GM23338 (cell line): Measurements from ENCODE around the gene ZC2HC1B. TPM values are rescaled to one million over a fixed set of nuclear protein-coding genes. Genes with fewer than 3 reads are reported as not detected.

ENCODE experiments used
- ATAC-seq: fragments of 200-7000 bp; cut with Tn5 transposase; 3 replicates; pipeline ENCODE4 v1.9.1; 2020
- DNase-seq: peaks from one replicate; pipeline ENCODE4 v3.0.0-alpha.2; 2015; ENCODE audit warnings: low spot score
- H2AFZ ChIP-seq: fragments of 200-600 bp; sonication (generic); 2 replicates; pipeline ENCODE4 v1.8.0; 2016; ENCODE audit warnings: antibody characterized with exemption, mild to moderate bottlenecking, moderate library complexity
- H3F3A ChIP-seq: fragments of 200-600 bp; sonication (generic); replicated peaks from 2 replicates; pipeline ENCODE4 v1.8.0; 2017; ENCODE audit warnings: antibody characterized with exemption, mixed run types, low read depth
- H3K27ac ChIP-seq: fragments of 200-600 bp; sonication (generic); 2 replicates; pipeline ENCODE4 v1.6.1; 2016; ENCODE audit warnings: low read depth
- H3K27me3 ChIP-seq: fragments of 200-600 bp; sonication (generic); 2 replicates; pipeline ENCODE4 v1.8.0; 2016; ENCODE audit warnings: mild to moderate bottlenecking, mixed run types, moderate library complexity; ENCODE audit not compliant: insufficient read depth
- H3K36me3 ChIP-seq: fragments of 200-600 bp; sonication (generic); 2 replicates; pipeline ENCODE4 v1.8.0; 2016; ENCODE audit warnings: mild to moderate bottlenecking; ENCODE audit not compliant: insufficient read depth
- H3K4me1 ChIP-seq: fragments of 200-600 bp; sonication (generic); 2 replicates; pipeline ENCODE4 v1.8.0; 2016; ENCODE audit warnings: mild to moderate bottlenecking, moderate library complexity; ENCODE audit not compliant: insufficient read depth
- H3K4me2 ChIP-seq: fragments of 200-600 bp; sonication (generic); 2 replicates; pipeline ENCODE4 v1.7.1; 2017; ENCODE audit warnings: mixed run types
- H3K4me3 ChIP-seq: fragments of 200-600 bp; sonication (generic); 2 replicates; pipeline ENCODE4 v1.6.1; 2016; ENCODE audit warnings: mixed run types
- H3K79me2 ChIP-seq: fragments of 200-600 bp; sonication (generic); replicated peaks from 2 replicates; pipeline ENCODE4 v1.8.0; 2017; ENCODE audit warnings: mild to moderate bottlenecking; ENCODE audit not compliant: insufficient read depth
- H3K9me2 ChIP-seq: fragments of 200-600 bp; sonication (generic); 2 replicates; pipeline ENCODE4 v1.8.0; 2017; ENCODE audit not compliant: insufficient read depth
- H4K20me1 ChIP-seq: fragments of 200-600 bp; sonication (generic); replicated peaks from 2 replicates; pipeline ENCODE4 v1.8.0; 2017; ENCODE audit warnings: mild to moderate bottlenecking; ENCODE audit not compliant: insufficient read depth
- H3K27ac Mint-ChIP-seq: 2 replicates; pipeline ENCODE4 v1.8.0; 2020; ENCODE audit warnings: inconsistent platforms, mild to moderate bottlenecking, moderate library complexity, mixed read lengths
- H3K27me3 Mint-ChIP-seq: 3 replicates; pipeline ENCODE4 v1.8.0; 2022; ENCODE audit warnings: low read depth, mild to moderate bottlenecking, moderate library complexity, mixed read lengths, inconsistent platforms; ENCODE audit not compliant: insufficient read depth, poor library complexity
- H3K36me3 Mint-ChIP-seq: 3 replicates; pipeline ENCODE4 v1.8.0; 2021; ENCODE audit warnings: low read depth, mild to moderate bottlenecking, inconsistent platforms, moderate library complexity, mixed read lengths
- H3K4me1 Mint-ChIP-seq: 3 replicates; pipeline ENCODE4 v1.8.0; 2020; ENCODE audit warnings: mild to moderate bottlenecking, inconsistent platforms, mixed read lengths
- H3K4me3 Mint-ChIP-seq: 3 replicates; pipeline ENCODE4 v1.8.0; 2021; ENCODE audit warnings: moderate library complexity, mild to moderate bottlenecking, inconsistent platforms, mixed read lengths
- H3K9me3 Mint-ChIP-seq: 3 replicates; pipeline ENCODE4 v1.8.0; 2020; ENCODE audit warnings: moderate library complexity, mild to moderate bottlenecking, inconsistent platforms, mixed read lengths
- POLR2AphosphoS5 ChIP-seq: IDR thresholded peaks from 2 replicates; pipeline ENCODE4 v1.6.1; 2016; ENCODE audit warnings: antibody characterized with exemption, low read depth
- ZNF114 ChIP-seq: fragments of 250-450 bp; sonication (Bioruptor Pico); IDR thresholded peaks from 2 replicates; pipeline ENCODE4 v1.5.0; 2020; ENCODE audit warnings: mild to moderate bottlenecking, moderate library complexity
- polyA plus RNA-seq: library from polyadenylated mRNA; unstranded; fragments of >200 nt; fragmentation: Nextera tagmentation; extraction: Ambion mirVana; gene quantifications from 2 replicates; pipeline ENCODE4 v1.2.1, GENCODE V29; 2016
- total RNA-seq: library from RNA; depleted of rRNA; stranded (reverse); fragments of >200 nt; shearing (Covaris generic); gene quantifications from 2 replicates; pipeline ENCODE4 v1.2.3, GENCODE V29; 2014
- TF ChIP-seq, protein P1 (sequence below): fragments of 250-450 bp; sonication (Bioruptor Pico); IDR thresholded peaks from 2 replicates; pipeline ENCODE4 v1.5.0; 2020; ENCODE audit warnings: mild to moderate bottlenecking, moderate library complexity
- TF ChIP-seq, protein P2 (sequence below), 2 experiments: fragments of 200-600 bp in 1 of 2; sonication (generic) in 1 of 2; conservative IDR thresholded peaks; 2 replicates each; pipeline versions ENCODE4 v1.5.1 to v1.6.1; 2016 to 2017; ENCODE audit warnings: antibody characterized with exemption in 2 of 2, low read depth in 2 of 2, mild to moderate bottlenecking in 2 of 2, moderate library complexity in 1 of 2

Gene ZC2HC1B
- total and polyA plus RNA-seq, 2 experiments from 2014 or later: not detected

DNA sequence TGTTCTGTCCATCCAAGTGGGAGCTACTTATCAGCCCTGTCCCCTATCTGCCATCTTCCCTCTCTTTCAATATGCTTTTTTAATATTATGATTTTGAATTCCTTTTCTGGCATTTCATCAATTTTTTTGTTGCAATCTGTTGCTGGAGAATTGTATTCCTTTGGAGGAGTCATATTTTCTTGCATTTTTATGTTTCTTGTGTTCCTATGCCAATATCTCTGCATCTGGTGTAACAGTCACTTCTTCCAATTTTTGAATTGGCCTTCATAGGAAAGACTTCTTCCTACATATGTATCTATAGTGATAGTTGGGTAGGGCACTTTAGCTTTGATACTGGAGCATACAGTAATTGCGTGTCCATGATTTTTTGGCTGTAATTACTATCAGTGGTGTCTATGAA, 70.1 kb downstream of the ZC2HC1B start (continued):
- TF ChIP-seq, protein P1, sequence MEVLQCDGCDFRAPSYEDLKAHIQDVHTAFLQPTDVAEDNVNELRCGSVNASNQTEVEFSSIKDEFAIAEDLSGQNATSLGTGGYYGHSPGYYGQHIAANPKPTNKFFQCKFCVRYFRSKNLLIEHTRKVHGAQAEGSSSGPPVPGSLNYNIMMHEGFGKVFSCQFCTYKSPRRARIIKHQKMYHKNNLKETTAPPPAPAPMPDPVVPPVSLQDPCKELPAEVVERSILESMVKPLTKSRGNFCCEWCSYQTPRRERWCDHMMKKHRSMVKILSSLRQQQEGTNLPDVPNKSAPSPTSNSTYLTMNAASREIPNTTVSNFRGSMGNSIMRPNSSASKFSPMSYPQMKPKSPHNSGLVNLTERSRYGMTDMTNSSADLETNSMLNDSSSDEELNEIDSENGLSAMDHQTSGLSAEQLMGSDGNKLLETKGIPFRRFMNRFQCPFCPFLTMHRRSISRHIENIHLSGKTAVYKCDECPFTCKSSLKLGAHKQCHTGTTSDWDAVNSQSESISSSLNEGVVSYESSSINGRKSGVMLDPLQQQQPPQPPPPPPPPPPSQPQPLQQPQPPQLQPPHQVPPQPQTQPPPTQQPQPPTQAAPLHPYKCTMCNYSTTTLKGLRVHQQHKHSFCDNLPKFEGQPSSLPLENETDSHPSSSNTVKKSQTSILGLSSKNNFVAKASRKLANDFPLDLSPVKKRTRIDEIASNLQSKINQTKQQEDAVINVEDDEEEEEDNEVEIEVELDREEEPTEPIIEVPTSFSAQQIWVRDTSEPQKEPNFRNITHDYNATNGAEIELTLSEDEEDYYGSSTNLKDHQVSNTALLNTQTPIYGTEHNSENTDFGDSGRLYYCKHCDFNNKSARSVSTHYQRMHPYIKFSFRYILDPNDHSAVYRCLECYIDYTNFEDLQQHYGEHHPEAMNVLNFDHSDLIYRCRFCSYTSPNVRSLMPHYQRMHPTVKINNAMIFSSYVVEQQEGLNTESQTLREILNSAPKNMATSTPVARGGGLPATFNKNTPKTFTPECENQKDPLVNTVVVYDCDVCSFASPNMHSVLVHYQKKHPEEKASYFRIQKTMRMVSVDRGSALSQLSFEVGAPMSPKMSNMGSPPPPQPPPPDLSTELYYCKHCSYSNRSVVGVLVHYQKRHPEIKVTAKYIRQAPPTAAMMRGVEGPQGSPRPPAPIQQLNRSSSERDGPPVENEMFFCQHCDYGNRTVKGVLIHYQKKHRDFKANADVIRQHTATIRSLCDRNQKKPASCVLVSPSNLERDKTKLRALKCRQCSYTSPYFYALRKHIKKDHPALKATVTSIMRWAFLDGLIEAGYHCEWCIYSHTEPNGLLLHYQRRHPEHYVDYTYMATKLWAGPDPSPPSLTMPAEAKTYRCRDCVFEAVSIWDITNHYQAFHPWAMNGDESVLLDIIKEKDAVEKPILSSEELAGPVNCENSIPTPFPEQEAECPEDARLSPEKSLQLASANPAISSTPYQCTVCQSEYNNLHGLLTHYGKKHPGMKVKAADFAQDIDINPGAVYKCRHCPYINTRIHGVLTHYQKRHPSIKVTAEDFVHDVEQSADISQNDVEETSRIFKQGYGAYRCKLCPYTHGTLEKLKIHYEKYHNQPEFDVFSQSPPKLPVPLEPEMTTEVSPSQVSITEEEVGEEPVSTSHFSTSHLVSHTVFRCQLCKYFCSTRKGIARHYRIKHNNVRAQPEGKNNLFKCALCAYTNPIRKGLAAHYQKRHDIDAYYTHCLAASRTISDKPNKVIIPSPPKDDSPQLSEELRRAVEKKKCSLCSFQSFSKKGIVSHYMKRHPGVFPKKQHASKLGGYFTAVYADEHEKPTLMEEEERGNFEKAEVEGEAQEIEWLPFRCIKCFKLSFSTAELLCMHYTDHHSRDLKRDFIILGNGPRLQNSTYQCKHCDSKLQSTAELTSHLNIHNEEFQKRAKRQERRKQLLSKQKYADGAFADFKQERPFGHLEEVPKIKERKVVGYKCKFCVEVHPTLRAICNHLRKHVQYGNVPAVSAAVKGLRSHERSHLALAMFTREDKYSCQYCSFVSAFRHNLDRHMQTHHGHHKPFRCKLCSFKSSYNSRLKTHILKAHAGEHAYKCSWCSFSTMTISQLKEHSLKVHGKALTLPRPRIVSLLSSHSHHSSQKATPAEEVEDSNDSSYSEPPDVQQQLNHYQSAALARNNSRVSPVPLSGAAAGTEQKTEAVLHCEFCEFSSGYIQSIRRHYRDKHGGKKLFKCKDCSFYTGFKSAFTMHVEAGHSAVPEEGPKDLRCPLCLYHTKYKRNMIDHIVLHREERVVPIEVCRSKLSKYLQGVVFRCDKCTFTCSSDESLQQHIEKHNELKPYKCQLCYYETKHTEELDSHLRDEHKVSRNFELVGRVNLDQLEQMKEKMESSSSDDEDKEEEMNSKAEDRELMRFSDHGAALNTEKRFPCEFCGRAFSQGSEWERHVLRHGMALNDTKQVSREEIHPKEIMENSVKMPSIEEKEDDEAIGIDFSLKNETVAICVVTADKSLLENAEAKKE: no peak
- no peak for TF ChIP-seq ZNF114

GRCh38 chr6:143934867-143935266, 70.6 kb downstream of the ZC2HC1B start:
- peaks cover 13% of the 10 kb centered on the region for H3K27me3 ChIP-seq
- no peak overlapping the region for H3K4me2 ChIP-seq
- peaks cover 24% of the 10 kb centered on the region for H3K4me1 ChIP-seq
- H3K27me3 Mint-ChIP-seq: peaks cover 7% of the 10 kb centered on the region
- H4K20me1 ChIP-seq: no peaks in the 10 kb centered on the region
- H3K27ac Mint-ChIP-seq: no peak overlapping the region
- no peak overlapping the region for H3K4me3 Mint-ChIP-seq
- no peaks in the 10 kb centered on the region for H3K79me2 ChIP-seq
- no peak for ATAC-seq
- no peaks in the 10 kb centered on the region for H3F3A ChIP-seq
- no peak for DNase-seq
- peaks cover 30% of the 10 kb centered on the region for H3K9me3 Mint-ChIP-seq
- H2AFZ ChIP-seq: no peak overlapping the region
- no peak overlapping the region for H3K27ac ChIP-seq
- H3K4me3 ChIP-seq: no peak overlapping the region
- TF ChIP-seq POLR2AphosphoS5: no peak
- TF ChIP-seq, protein P2, sequence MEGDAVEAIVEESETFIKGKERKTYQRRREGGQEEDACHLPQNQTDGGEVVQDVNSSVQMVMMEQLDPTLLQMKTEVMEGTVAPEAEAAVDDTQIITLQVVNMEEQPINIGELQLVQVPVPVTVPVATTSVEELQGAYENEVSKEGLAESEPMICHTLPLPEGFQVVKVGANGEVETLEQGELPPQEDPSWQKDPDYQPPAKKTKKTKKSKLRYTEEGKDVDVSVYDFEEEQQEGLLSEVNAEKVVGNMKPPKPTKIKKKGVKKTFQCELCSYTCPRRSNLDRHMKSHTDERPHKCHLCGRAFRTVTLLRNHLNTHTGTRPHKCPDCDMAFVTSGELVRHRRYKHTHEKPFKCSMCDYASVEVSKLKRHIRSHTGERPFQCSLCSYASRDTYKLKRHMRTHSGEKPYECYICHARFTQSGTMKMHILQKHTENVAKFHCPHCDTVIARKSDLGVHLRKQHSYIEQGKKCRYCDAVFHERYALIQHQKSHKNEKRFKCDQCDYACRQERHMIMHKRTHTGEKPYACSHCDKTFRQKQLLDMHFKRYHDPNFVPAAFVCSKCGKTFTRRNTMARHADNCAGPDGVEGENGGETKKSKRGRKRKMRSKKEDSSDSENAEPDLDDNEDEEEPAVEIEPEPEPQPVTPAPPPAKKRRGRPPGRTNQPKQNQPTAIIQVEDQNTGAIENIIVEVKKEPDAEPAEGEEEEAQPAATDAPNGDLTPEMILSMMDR (conservative IDR thresholded peaks at IDR 0.05; ENCODE audit: low read depth in 2 of 2): peak in 1 of 2 experiments; percentile 46; a peak in 2 of 4 replicates
- peaks cover 26% of the 10 kb centered on the region for H3K4me1 Mint-ChIP-seq
- peaks cover 19% of the 10 kb centered on the region for H3K36me3 Mint-ChIP-seq
- H3K9me2 ChIP-seq: no peaks in the 10 kb centered on the region
- no peaks in the 10 kb centered on the region for H3K36me3 ChIP-seq
